K562 (cell line): ENCODE measurements around the gene CFAP73. TPM values are rescaled to one million over a fixed set of nuclear protein-coding genes. Genes with fewer than 3 reads are reported as not detected.

Source experiments
- AFF4 ChIP-seq: sonication (generic); formaldehyde crosslinking; IDR thresholded peaks from 2 replicates; pipeline ENCODE4 v1.8.0; 2023; ENCODE audit warnings: mild to moderate bottlenecking, missing genetic modification reagents
- ARID2 ChIP-seq: fragments of 450-650 bp; IDR thresholded peaks from 2 replicates; pipeline ENCODE4 v1.6.1; 2017; ENCODE audit warnings: antibody characterized with exemption, mild to moderate bottlenecking
- BACH1 ChIP-seq: fragments of 200-800 bp; sonication (Bioruptor generic); IDR thresholded peaks from 2 replicates; pipeline ENCODE4 v1.6.1; 2016; ENCODE audit warnings: missing genetic modification characterization, missing compliant biosample characterization
- CBX3 ChIP-seq, 2 experiments: IDR thresholded peaks; 1 replicate in 1 of 2; 2 replicates in 1 of 2; pipeline ENCODE4 v1.6.1; 2012; ENCODE audit warnings: inconsistent platforms in 2 of 2, low read length in 2 of 2, borderline replicate concordance in 1 of 2, control low read depth in 1 of 2
- CREBBP ChIP-seq: IDR thresholded peaks from one replicate; pipeline ENCODE4 v1.6.1; 2012; ENCODE audit warnings: low read depth, mild to moderate bottlenecking, control low read depth, inconsistent platforms, low read length
- ETV5 ChIP-seq: sonication (generic); formaldehyde crosslinking; IDR thresholded peaks from 2 replicates; pipeline ENCODE4 v1.4.0; 2020; ENCODE audit warnings: low read depth, mild to moderate bottlenecking, missing genetic modification reagents
- FOXJ2 ChIP-seq: fragments of 200-800 bp; sonication (Bioruptor generic); IDR thresholded peaks from 2 replicates; pipeline ENCODE4 v1.6.1; 2016; ENCODE audit warnings: missing genetic modification characterization, missing compliant biosample characterization
- FOXM1 ChIP-seq, 2 experiments: fragments of 450-650 bp in 1 of 2; sonication (generic) in 1 of 2; formaldehyde crosslinking in 1 of 2; IDR thresholded peaks; 2 replicates each; pipeline versions ENCODE4 v1.6.1 to v1.9.0; 2017 to 2022; ENCODE audit warnings: low read depth in 2 of 2, mild to moderate bottlenecking in 2 of 2, missing genetic modification reagents in 1 of 2, moderate library complexity in 1 of 2
- GABPB1 ChIP-seq: sonication (generic); formaldehyde crosslinking; IDR thresholded peaks from 2 replicates; pipeline ENCODE4 v1.8.0; 2022; ENCODE audit warnings: mild to moderate bottlenecking, missing genetic modification reagents
- HDAC1 ChIP-seq, 2 experiments: fragments of 450-650 bp; IDR thresholded peaks; 2 replicates each; pipeline ENCODE4 v1.6.1; 2016 to 2017; ENCODE audit warnings: inconsistent platforms in 1 of 2, mild to moderate bottlenecking in 1 of 2, moderate library complexity in 1 of 2
- HMBOX1 ChIP-seq: sonication (generic); IDR thresholded peaks from 2 replicates; pipeline ENCODE4 v1.6.1; 2016
- HNRNPK ChIP-seq: fragments of 200-400 bp; formaldehyde crosslinking; IDR thresholded peaks from one replicate; pipeline ENCODE4 v1.6.1; 2018; ENCODE audit warnings: mild to moderate bottlenecking, low read depth, low read length; ENCODE audit not compliant: poor library complexity, severe bottlenecking
- ID3 ChIP-seq, 2 experiments: fragments of 250-450 bp in 1 of 2; fragments of 450-650 bp in 1 of 2; sonication (Bioruptor Pico) in 1 of 2; IDR thresholded peaks; 2 replicates each; pipeline versions ENCODE4 v1.6.1 to v1.8.0; 2016 to 2021; ENCODE audit warnings: mild to moderate bottlenecking in 2 of 2, moderate library complexity in 2 of 2, missing compliant biosample characterization in 1 of 2, missing genetic modification characterization in 1 of 2
- MED1 ChIP-seq: sonication (generic); formaldehyde crosslinking; IDR thresholded peaks from 2 replicates; pipeline ENCODE4 v1.8.1; 2023; ENCODE audit warnings: missing genetic modification reagents, borderline replicate concordance
- MTA3 ChIP-seq: fragments of 450-650 bp; formaldehyde crosslinking; IDR thresholded peaks from 2 replicates; pipeline ENCODE4 v1.6.1; 2017; ENCODE audit warnings: mild to moderate bottlenecking, borderline replicate concordance
- PTTG1 ChIP-seq: fragments of 450-650 bp; IDR thresholded peaks from 2 replicates; pipeline ENCODE4 v1.6.1; 2016; ENCODE audit warnings: low read depth, mild to moderate bottlenecking, missing genetic modification characterization, missing compliant biosample characterization
- SP1 ChIP-seq: sonication (generic); formaldehyde crosslinking; IDR thresholded peaks from 2 replicates; pipeline ENCODE4 v1.8.1; 2022; ENCODE audit warnings: mild to moderate bottlenecking, missing genetic modification reagents
- TFE3 ChIP-seq: fragments of 450-650 bp; formaldehyde crosslinking; IDR thresholded peaks from 2 replicates; pipeline ENCODE4 v1.4.0; 2020; ENCODE audit warnings: mild to moderate bottlenecking, mixed read lengths
- ZNF696 ChIP-seq: fragments of 250-450 bp; sonication (Bioruptor Pico); conservative IDR thresholded peaks from 2 replicates; pipeline ENCODE4 v1.4.0; 2020; ENCODE audit warnings: mild to moderate bottlenecking, moderate library complexity
- polyA plus RNA-seq, 8 experiments: library from polyadenylated mRNA; depleted of rRNA in 4 of 8; stranded (reverse) in 5 of 8; unstranded in 3 of 8; fragments of >200 nt; fragmentation: Nextera tagmentation in 2 of 8; fragmentation: Illumina TruSeq in 1 of 8; extraction: Ambion mirVana in 2 of 8; extraction: Trizol in 1 of 8; gene quantifications; 2 replicates each; pipeline versions ENCODE4 v1.2.1 to v1.2.3, GENCODE V29; 2011 to 2014; ENCODE audit warnings: inconsistent platforms in 1 of 8, missing spikeins in 1 of 8
- total RNA-seq, 7 experiments: library from RNA; depleted of rRNA in 6 of 7; stranded (reverse); fragments of >200 nt in 6 of 7; fragmentation: Illumina TruSeq in 2 of 7; extraction: Trizol in 2 of 7; gene quantifications; 2 replicates each; pipeline versions ENCODE4 v1.2.1 to v1.2.3, GENCODE V29; 2011 to 2021; ENCODE audit warnings: low replicate concordance in 1 of 7

CFAP73 gene
- total and polyA plus RNA-seq, 9 of the 15 experiments (the other 6 are each of a cell fraction or from before 2014, with no cell fraction given), result not detected

GRCh38 chr12:113185180-113186032 is 35.9 kb downstream of the CFAP73 start, which contains the start of the genes DDX54 and RITA1 (continued):
- no peak for TF ChIP-seq BACH1 (tag)
- peak in 1 of 2 experiments; percentile 96; a peak in 2 of 4 replicates for TF ChIP-seq HDAC1 (IDR thresholded peaks at IDR 0.05)
- no peak for TF ChIP-seq MED1
- TF ChIP-seq HMBOX1, result no peak
- TF ChIP-seq GABPB1 (CRISPR knock-in tag), result peak; percentile 77
- no peak for TF ChIP-seq CREBBP
- TF ChIP-seq PTTG1, result no peak
- no peak; a peak in 1 of 3 replicates for TF ChIP-seq CBX3 (IDR thresholded peaks at IDR 0.05; ENCODE audit: borderline replicate concordance in 1 of 2, low read length in 2 of 2)
- TF ChIP-seq ARID2, result no peak
- TF ChIP-seq ZNF696 (CRISPR knock-in tag), result no peak
- no peak for TF ChIP-seq HNRNPK
- TF ChIP-seq MTA3, result 0 out of 2 replicates have a peak, but pooled peaks have one; percentile 60
- TF ChIP-seq AFF4 (CRISPR knock-in tag), result peak; percentile 91
- TF ChIP-seq FOXM1 (IDR thresholded peaks at IDR 0.05; ENCODE audit: low read depth), result no peak
- no peak for TF ChIP-seq FOXM1 (CRISPR knock-in tag; IDR thresholded peaks at IDR 0.05; ENCODE audit: low read depth)
- TF ChIP-seq ID3 (CRISPR knock-in tag; IDR thresholded peaks at IDR 0.05), result no peak
- TF ChIP-seq ID3 (tag; IDR thresholded peaks at IDR 0.05), result no peak
- peak; percentile 14; the same call in 1 of the 2 replicates for TF ChIP-seq ETV5 (CRISPR knock-in tag)
- TF ChIP-seq SP1 (CRISPR knock-in tag), result peak; percentile 94
- no peak for TF ChIP-seq FOXJ2
- TF ChIP-seq TFE3 (CRISPR knock-in tag), result peak; percentile 99
